H9 (cell line): ENCODE measurements around the gene C4orf46. TPM values are rescaled to one million over a fixed set of nuclear protein-coding genes. Genes with fewer than 3 reads are reported as not detected.

Experiments
- DNase-seq: peaks from one replicate; pipeline ENCODE4 v3.0.0-alpha.2; 2017
- H2AFZ ChIP-seq: one replicate; pipeline ENCODE4 v1.6.1; 2013; ENCODE audit warnings: mild to moderate bottlenecking, low read length, control low read depth, moderate library complexity
- H2AK5ac ChIP-seq: 2 replicates; pipeline ENCODE4 v1.6.1; 2013; ENCODE audit warnings: low read length, control low read depth, mixed read lengths; ENCODE audit not compliant: insufficient read length
- H2BK120ac ChIP-seq: one replicate; pipeline ENCODE4 v1.6.1; 2013; ENCODE audit warnings: low read depth, mild to moderate bottlenecking, low read length, control low read depth, inconsistent platforms; ENCODE audit not compliant: poor library complexity, severe bottlenecking
- H2BK12ac ChIP-seq: 2 replicates; pipeline ENCODE4 v1.6.1; 2013; ENCODE audit warnings: low read length, control low read depth, mixed read lengths, low read depth; ENCODE audit not compliant: insufficient read length
- H2BK15ac ChIP-seq: 2 replicates; pipeline ENCODE4 v1.6.1; 2013; ENCODE audit warnings: low read depth, low read length, control low read depth
- H2BK20ac ChIP-seq: one replicate; pipeline ENCODE4 v1.6.1; 2013; ENCODE audit warnings: low read depth, mild to moderate bottlenecking, low read length, control low read depth, inconsistent platforms; ENCODE audit not compliant: poor library complexity, severe bottlenecking
- H2BK5ac ChIP-seq: 2 replicates; pipeline ENCODE4 v1.6.1; 2013; ENCODE audit warnings: low read length, control low read depth, mixed read lengths; ENCODE audit not compliant: insufficient read length
- H3K14ac ChIP-seq: 2 replicates; pipeline ENCODE4 v1.6.1; 2013; ENCODE audit warnings: low read length, control low read depth; ENCODE audit not compliant: insufficient read depth
- H3K18ac ChIP-seq: 2 replicates; pipeline ENCODE4 v1.6.1; 2013; ENCODE audit warnings: low read depth, mild to moderate bottlenecking, mixed read lengths, low read length, control low read depth; ENCODE audit not compliant: insufficient read length
- H3K23ac ChIP-seq: 2 replicates; pipeline ENCODE4 v1.6.1; 2013; ENCODE audit warnings: low read length, control low read depth, mixed read lengths, low read depth; ENCODE audit not compliant: insufficient read length
- H3K23me2 ChIP-seq: 2 replicates; pipeline ENCODE4 v1.6.1; 2013; ENCODE audit warnings: low read depth, mild to moderate bottlenecking, mixed read lengths, low read length, control low read depth; ENCODE audit not compliant: insufficient read length, poor library complexity, severe bottlenecking
- H3K27ac ChIP-seq: 2 replicates; pipeline ENCODE4 v1.5.1; 2013; ENCODE audit warnings: low read length, control low read depth, mixed read lengths, low read depth; ENCODE audit not compliant: insufficient read length
- H3K27me3 ChIP-seq: 2 replicates; pipeline ENCODE4 v1.6.1; 2013; ENCODE audit warnings: low read length, control low read depth, inconsistent platforms; ENCODE audit not compliant: insufficient read depth
- H3K4ac ChIP-seq: 2 replicates; pipeline ENCODE4 v1.6.1; 2013; ENCODE audit warnings: low read depth, mild to moderate bottlenecking, control low read depth, inconsistent platforms, low read length, moderate library complexity
- H3K4me1 ChIP-seq: 2 replicates; pipeline ENCODE4 v1.6.1; 2013; ENCODE audit warnings: low read length, control low read depth, inconsistent platforms; ENCODE audit not compliant: insufficient read depth
- H3K4me2 ChIP-seq: 2 replicates; pipeline ENCODE4 v1.6.1; 2013; ENCODE audit warnings: low read length, control low read depth, mixed read lengths; ENCODE audit not compliant: insufficient read length, insufficient read depth
- H3K56ac ChIP-seq: 2 replicates; pipeline ENCODE4 v1.6.1; 2013; ENCODE audit warnings: low read depth, mild to moderate bottlenecking, mixed read lengths, low read length, control low read depth; ENCODE audit not compliant: insufficient read length
- H3K79me1 ChIP-seq: 2 replicates; pipeline ENCODE4 v1.6.1; 2013; ENCODE audit warnings: low read depth, mild to moderate bottlenecking, moderate library complexity, low read length, control low read depth, inconsistent platforms; ENCODE audit not compliant: insufficient read depth, poor library complexity, severe bottlenecking
- H3K79me2 ChIP-seq: 2 replicates; pipeline ENCODE4 v1.6.1; 2013; ENCODE audit warnings: low read length, control low read depth, inconsistent platforms; ENCODE audit not compliant: insufficient read depth
- H3K9ac ChIP-seq: 2 replicates; pipeline ENCODE4 v1.6.1; 2013; ENCODE audit warnings: low read length, control low read depth, mixed read lengths; ENCODE audit not compliant: insufficient read length; ENCODE audit errors: extremely low read depth
- H3K9me3 ChIP-seq: one replicate; pipeline ENCODE4 v1.6.1; 2013; ENCODE audit warnings: low read depth, low read length, inconsistent platforms; ENCODE audit not compliant: control insufficient read depth
- H3T11ph ChIP-seq: one replicate; pipeline ENCODE4 v1.6.1; 2013; ENCODE audit warnings: mild to moderate bottlenecking, low read length, control low read depth, inconsistent platforms
- H4K20me1 ChIP-seq: one replicate; pipeline ENCODE4 v1.6.1; 2013; ENCODE audit not compliant: control insufficient read depth, insufficient read length, insufficient read depth
- H4K5ac ChIP-seq: 2 replicates; pipeline ENCODE4 v1.6.1; 2013; ENCODE audit warnings: low read depth, mild to moderate bottlenecking, mixed read lengths, low read length, control low read depth; ENCODE audit not compliant: insufficient read length
- H4K8ac ChIP-seq: replicated peaks from 2 replicates; pipeline ENCODE4 v1.6.1; 2013; ENCODE audit warnings: low read length, control low read depth, mixed read lengths, low read depth; ENCODE audit not compliant: insufficient read length
- H4K91ac ChIP-seq: 2 replicates; pipeline ENCODE4 v1.6.1; 2013; ENCODE audit warnings: low read depth, mild to moderate bottlenecking, moderate library complexity, mixed read lengths, low read length, control low read depth; ENCODE audit not compliant: insufficient read length
- H3K27ac Mint-ChIP-seq, 3 experiments: 2 replicates in 2 of 3; 3 replicates in 1 of 3; pipeline ENCODE4 v1.8.0; 2020 to 2021; ENCODE audit warnings: mixed read lengths in 3 of 3, mild to moderate bottlenecking in 1 of 3, moderate library complexity in 1 of 3
- H3K27me3 Mint-ChIP-seq: 2 replicates; pipeline ENCODE4 v1.8.0; 2021; ENCODE audit warnings: low read depth, mild to moderate bottlenecking, moderate library complexity, mixed read lengths
- H3K36me3 Mint-ChIP-seq, 3 experiments: 2 replicates in 2 of 3; 3 replicates in 1 of 3; pipeline ENCODE4 v1.8.0; 2020 to 2021; ENCODE audit warnings: low read depth in 3 of 3, mixed read lengths in 3 of 3; ENCODE audit not compliant: insufficient read depth in 1 of 3
- H3K4me1 Mint-ChIP-seq, 2 experiments: 2 replicates each; pipeline ENCODE4 v1.8.0; 2020; ENCODE audit warnings: mixed read lengths in 2 of 2
- H3K4me3 Mint-ChIP-seq, 2 experiments: 2 replicates in 1 of 2; 3 replicates in 1 of 2; pipeline ENCODE4 v1.8.0; 2020 to 2021; ENCODE audit warnings: mild to moderate bottlenecking in 2 of 2, mixed read lengths in 2 of 2, moderate library complexity in 1 of 2
- H3K9me3 Mint-ChIP-seq, 2 experiments: 2 replicates in 1 of 2; 3 replicates in 1 of 2; pipeline ENCODE4 v1.8.0; 2020; ENCODE audit warnings: mild to moderate bottlenecking in 2 of 2, mixed read lengths in 2 of 2, moderate library complexity in 1 of 2
- WGBS: extraction: QIAGEN DNeasy Blood & Tissue Kit; methylation state at CpG from one replicate; pipeline ENCODE4 v1.1.7; 2013; ENCODE audit warnings: missing lambda C conversion rate, low lambda C conversion rate, mixed read lengths; ENCODE audit not compliant: insufficient read length; ENCODE audit errors: extremely low coverage; 5-methylcytosine and 5-hydroxymethylcytosine counted together
- total RNA-seq: library from RNA; stranded (reverse); gene quantifications from 2 replicates; pipeline ENCODE4 v1.2.1, GENCODE V29; 2021
- TF ChIP-seq, protein P1 (sequence below): fragments of 200-600 bp; sonication (generic); conservative IDR thresholded peaks from 3 replicates; pipeline ENCODE4 v1.8.0; 2021; ENCODE audit warnings: antibody characterized with exemption, mild to moderate bottlenecking

The C4orf46 gene
- total RNA-seq, 1 experiment from 2014 or later = 19.6 TPM

DNA sequence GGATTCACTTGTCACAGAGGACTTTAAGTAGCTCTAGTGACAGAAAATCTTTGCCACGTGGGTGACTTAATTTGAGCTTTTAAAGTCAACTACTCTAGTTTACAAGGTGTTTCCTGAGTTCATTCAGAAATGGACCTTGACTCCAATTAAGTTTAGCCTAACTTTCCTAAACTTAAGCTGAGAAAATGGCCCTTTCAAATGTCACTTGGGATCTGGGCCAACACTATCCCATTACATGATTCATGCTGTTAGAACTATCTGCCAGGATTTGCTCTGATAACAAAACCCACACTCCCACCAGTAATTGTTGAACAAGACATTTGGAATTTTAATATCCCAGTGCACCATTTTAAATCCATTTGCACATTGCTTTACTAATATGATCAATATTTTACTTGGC, 40.8 kb downstream of the C4orf46 start:
- Histone ChIP-seq H3K18ac (no peak overlapping the region), H4K20me1 (no peaks in the 10 kb centered on the region), H3K56ac (no peak overlapping the region), H3K79me2 (no peaks in the 10 kb centered on the region), H3K4me2 (no peak overlapping the region), H2AFZ (no peak overlapping the region), H2BK20ac (no peak overlapping the region), H3K79me1 (no peaks in the 10 kb centered on the region), H3K23ac (no peak overlapping the region), H3K27me3 (no peaks in the 10 kb centered on the region), H3K9ac (no peak overlapping the region), H3K27ac (no peak overlapping the region), H3K4me1 (no peaks in the 10 kb centered on the region), H2BK120ac (no peak overlapping the region), H3K14ac (no peak overlapping the region), H2BK5ac (no peak overlapping the region), H2AK5ac (no peak overlapping the region), H3K23me2 (no peaks in the 10 kb centered on the region), H4K5ac (no peak overlapping the region), H2BK15ac (no peak overlapping the region), H4K8ac (no peak overlapping the region), H3K4ac (no peak overlapping the region), H3T11ph (no peak overlapping the region), H3K9me3 (no peaks in the 10 kb centered on the region), H4K91ac (no peak overlapping the region), H2BK12ac (no peak overlapping the region)
- H3K4me1 Mint-ChIP-seq = no peaks in the 10 kb centered on the region
- WGBS = no CpG with 5 or more reads among the region's 1 CpG
- H3K9me3 Mint-ChIP-seq = no peaks in the 10 kb centered on the region
- H3K27ac Mint-ChIP-seq = no peak overlapping the region
- no peak overlapping the region for H3K4me3 Mint-ChIP-seq
- no peak for DNase-seq
- H3K36me3 Mint-ChIP-seq = no peaks in the 10 kb centered on the region
- TF ChIP-seq, protein P1, sequence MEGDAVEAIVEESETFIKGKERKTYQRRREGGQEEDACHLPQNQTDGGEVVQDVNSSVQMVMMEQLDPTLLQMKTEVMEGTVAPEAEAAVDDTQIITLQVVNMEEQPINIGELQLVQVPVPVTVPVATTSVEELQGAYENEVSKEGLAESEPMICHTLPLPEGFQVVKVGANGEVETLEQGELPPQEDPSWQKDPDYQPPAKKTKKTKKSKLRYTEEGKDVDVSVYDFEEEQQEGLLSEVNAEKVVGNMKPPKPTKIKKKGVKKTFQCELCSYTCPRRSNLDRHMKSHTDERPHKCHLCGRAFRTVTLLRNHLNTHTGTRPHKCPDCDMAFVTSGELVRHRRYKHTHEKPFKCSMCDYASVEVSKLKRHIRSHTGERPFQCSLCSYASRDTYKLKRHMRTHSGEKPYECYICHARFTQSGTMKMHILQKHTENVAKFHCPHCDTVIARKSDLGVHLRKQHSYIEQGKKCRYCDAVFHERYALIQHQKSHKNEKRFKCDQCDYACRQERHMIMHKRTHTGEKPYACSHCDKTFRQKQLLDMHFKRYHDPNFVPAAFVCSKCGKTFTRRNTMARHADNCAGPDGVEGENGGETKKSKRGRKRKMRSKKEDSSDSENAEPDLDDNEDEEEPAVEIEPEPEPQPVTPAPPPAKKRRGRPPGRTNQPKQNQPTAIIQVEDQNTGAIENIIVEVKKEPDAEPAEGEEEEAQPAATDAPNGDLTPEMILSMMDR = no peak
- H3K27me3 Mint-ChIP-seq = no peaks in the 10 kb centered on the region
